GM18508 (cell line): Measurements from ENCODE around the gene IFT43.

ENCODE experiments used
- ATAC-seq: cut with Tn5 transposase; IDR thresholded peaks from one replicate; pipeline ENCODE4 v1.9.1; 2021; ENCODE audit warnings: moderate number of reproducible peaks; ENCODE audit not compliant: insufficient read depth, unreplicated experiment

Gene IFT43

GRCh38 chr14:75979648-75980565 is 5.7 kb upstream of the IFT43 start:
- no peak for ATAC-seq

GRCh38 chr14:75980856-75981255 is 4.7 kb upstream of the IFT43 start:
- no peak for ATAC-seq

GRCh38 chr14:75981426-75982265 is 3.9 kb upstream of the IFT43 start, which contains the start of gene TGFB3:
TSS of gene TGFB3 (minus strand) at chr14:75981995. CDS start at chr14:75980893, 1,102 bp downstream.
- peak; percentile 39 for ATAC-seq

GRCh38 chr14:75982266-75983018 is 3.1 kb upstream of the IFT43 start:
- ATAC-seq: no peak

GRCh38 chr14:75983019-75983358 is 2.6 kb upstream of the IFT43 start:
- no peak for ATAC-seq

GRCh38 chr14:75984674-75985073 is 889 bp upstream of the IFT43 start:
- ATAC-seq: no peak

- ATAC-seq: no peak
Measured at GRCh38 chr14:75986439-75986765, 839 bp downstream of the IFT43 start.

- ATAC-seq: no peak
Measured at GRCh38 chr14:75987201-75987970, 1.8 kb downstream of the IFT43 start.

DNA sequence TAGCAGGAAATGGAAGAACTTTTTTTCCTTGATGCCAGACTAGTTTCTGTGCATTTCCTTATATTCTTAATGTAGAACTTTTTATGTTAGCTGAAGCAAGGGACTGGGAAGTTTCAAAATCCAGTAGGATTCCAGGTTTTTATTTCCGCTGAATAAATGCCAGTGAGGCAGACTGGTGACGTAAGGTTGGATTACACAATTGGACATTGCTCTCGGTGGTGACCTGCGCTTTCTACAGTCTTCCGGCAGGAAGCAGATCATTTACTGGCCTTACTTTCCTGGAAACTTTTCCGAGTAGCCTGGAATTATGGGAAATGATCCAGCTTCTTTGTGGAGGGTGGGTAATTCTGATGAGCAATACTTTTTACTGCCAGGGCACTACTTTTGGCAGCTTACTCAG is 3.6 kb downstream of the IFT43 start:
- ATAC-seq: no peak

GRCh38 chr14:75990297-75990696 is 4.7 kb downstream of the IFT43 start:
- no peak for ATAC-seq

DNA sequence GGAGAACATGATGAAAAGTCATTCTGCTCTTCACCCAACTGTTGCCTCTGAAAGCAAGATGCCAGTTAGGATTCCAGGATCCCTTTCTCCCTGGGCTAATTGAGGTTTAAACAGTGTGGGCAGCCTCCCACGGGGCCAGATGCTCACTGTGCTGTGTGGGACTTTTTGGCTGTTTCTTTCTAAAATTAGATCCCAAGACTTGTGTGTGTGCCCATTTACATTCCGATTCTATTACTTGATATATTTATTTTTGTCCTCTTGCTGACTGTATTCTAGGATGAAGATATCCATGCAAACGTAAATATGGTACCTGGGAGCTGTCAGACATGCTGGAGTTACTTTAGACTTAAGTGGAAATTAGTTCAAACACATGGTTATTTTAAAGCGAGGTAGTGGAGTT is 6.2 kb downstream of the IFT43 start:
- no peak for ATAC-seq

- ATAC-seq: no peak
Measured at GRCh38 chr14:75993567-75994041, 8.0 kb downstream of the IFT43 start.

- no peak for ATAC-seq
Measured at GRCh38 chr14:75995372-75996041, 9.9 kb downstream of the IFT43 start.

DNA sequence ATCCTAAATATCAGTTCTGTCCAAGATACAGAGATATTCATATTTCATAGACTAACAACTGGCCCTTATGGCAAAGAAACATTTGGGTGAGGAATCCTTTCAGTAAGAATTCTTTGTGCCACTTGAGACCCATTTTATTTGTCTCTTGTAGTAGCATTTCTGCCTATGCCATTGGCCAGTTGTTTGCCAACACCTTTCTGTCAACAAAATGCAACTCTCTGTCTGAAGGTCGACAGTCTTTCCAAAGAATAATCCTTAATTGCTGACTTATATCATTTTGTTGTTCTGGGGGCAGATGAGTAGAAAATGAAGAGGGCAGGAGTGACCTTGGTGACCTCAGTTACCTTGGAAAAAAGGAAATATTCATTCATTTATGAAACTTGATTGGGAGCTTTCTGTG is 10.9 kb downstream of the IFT43 start:
- ATAC-seq: no peak

- ATAC-seq: no peak
Measured at GRCh38 chr14:75999511-76000190, 14.1 kb downstream of the IFT43 start.

- no peak for ATAC-seq
Measured at GRCh38 chr14:76002383-76002782, 16.8 kb downstream of the IFT43 start.

DNA sequence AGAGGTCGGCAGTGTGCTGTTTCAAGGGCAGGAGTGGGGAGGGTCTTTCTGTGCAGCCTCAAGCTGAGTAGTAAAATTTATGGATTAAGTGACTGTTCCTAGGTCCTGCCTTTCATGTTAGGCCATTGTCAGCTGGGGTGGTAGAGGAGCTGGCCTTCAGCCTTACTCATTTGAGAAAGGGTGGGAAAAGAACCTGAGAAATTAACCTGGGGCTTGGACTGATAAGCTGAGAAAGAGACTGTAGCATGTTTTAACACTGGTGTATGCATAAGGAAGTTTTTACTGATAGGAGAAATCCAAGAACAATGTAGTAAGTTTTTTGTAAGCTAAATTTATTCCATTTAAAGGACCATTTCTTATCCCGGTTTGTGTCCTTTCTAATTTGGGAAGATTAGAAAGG is 20.7 kb downstream of the IFT43 start:
- ATAC-seq: no peak

GRCh38 chr14:76007379-76007778 is 21.8 kb downstream of the IFT43 start:
- no peak for ATAC-seq

- no peak for ATAC-seq
Measured at GRCh38 chr14:76007852-76008251, 22.3 kb downstream of the IFT43 start.
